T-cell (primary cell): Measurements from ENCODE around the gene MAP2. TPM values are rescaled to one million over a fixed set of nuclear protein-coding genes. Genes with fewer than 3 reads are reported as not detected.

Experiments
- ATAC-seq, 4 experiments: fragments of 200-7000 bp in 3 of 4; fragments of 150-1000 bp in 1 of 4; cut with Tn5 transposase; replicated peaks in 1 of 4; 1 replicate in 3 of 4; 2 replicates in 1 of 4; pipeline ENCODE4 v1.10.0; 2021; ENCODE audit warnings: moderate library complexity in 3 of 4, mild to moderate bottlenecking in 2 of 4, moderate number of reproducible peaks in 1 of 4
- CTCF ChIA-PET, 2 donors: fragments of 300-600 bp; sonication (Branson Sonifier 250); formaldehyde crosslinking; loops; one replicate each; lab custom pipeline; 2022; ENCODE audit warnings: antibody characterized with exemption in 2 of 2; lab: Charles Lee
- POLR2A ChIA-PET, 2 donors: fragments of 300-600 bp; sonication (Branson Sonifier 250); formaldehyde crosslinking; loops; one replicate each; lab custom pipeline; 2022; ENCODE audit warnings: antibody characterized with exemption in 2 of 2; lab: Charles Lee
- DNase-seq, 35 experiments: peaks; one replicate each; pipeline versions ENCODE4 v3.0.0 to v3.0.0-alpha.2; 2013 to 2023
- H3K27ac ChIP-seq: one replicate; pipeline ENCODE4 v1.5.1; 2013; ENCODE audit warnings: low read length
- H3K27me3 ChIP-seq, 2 experiments: replicated peaks in 1 of 2; 1 replicate in 1 of 2; 2 replicates in 1 of 2; pipeline versions ENCODE4 v1.6.1 to v1.7.0; 2013; ENCODE audit warnings: low read length in 1 of 2, mixed read lengths in 1 of 2; ENCODE audit not compliant: control insufficient read depth in 2 of 2, insufficient read depth in 2 of 2; ENCODE audit errors: extremely low read depth in 1 of 2
- H3K36me3 ChIP-seq, 2 donors: 1 replicate in 1 of 2; 2 replicates in 1 of 2; pipeline versions ENCODE4 v1.6.1 to v1.7.0; 2013; ENCODE audit warnings: low read length in 1 of 2; ENCODE audit not compliant: control insufficient read depth in 2 of 2, insufficient read depth in 1 of 2; ENCODE audit errors: extremely low read depth in 1 of 2
- H3K4me1 ChIP-seq, 2 experiments: 1 replicate in 1 of 2; 2 replicates in 1 of 2; pipeline versions ENCODE4 v1.6.1 to v1.7.0; 2013; ENCODE audit warnings: low read length in 2 of 2, mixed read lengths in 1 of 2; ENCODE audit not compliant: insufficient read depth in 2 of 2, control insufficient read depth in 1 of 2; ENCODE audit errors: extremely low read depth in 1 of 2
- H3K4me3 ChIP-seq, 2 donors: 1 replicate in 1 of 2; 2 replicates in 1 of 2; pipeline versions ENCODE4 v1.5.1 to v1.7.0; 2013; ENCODE audit warnings: mild to moderate bottlenecking in 2 of 2, low read length in 1 of 2, moderate library complexity in 1 of 2; ENCODE audit not compliant: control insufficient read depth in 1 of 2; ENCODE audit errors: extremely low read depth in 1 of 2
- H3K9me3 ChIP-seq: 2 replicates; pipeline ENCODE4 v1.7.0; 2013
- H3K27ac Mint-ChIP-seq, 2 donors: one replicate each; pipeline ENCODE4 v1.8.0; 2020 to 2021; ENCODE audit warnings: mild to moderate bottlenecking in 2 of 2, mixed read lengths in 2 of 2
- H3K27me3 Mint-ChIP-seq, 2 donors: one replicate each; pipeline ENCODE4 v1.8.0; 2021 to 2022; ENCODE audit warnings: mixed read lengths in 2 of 2
- H3K36me3 Mint-ChIP-seq: one replicate; pipeline ENCODE4 v1.8.0; 2021; ENCODE audit warnings: mixed read lengths
- H3K4me1 Mint-ChIP-seq, 3 donors: one replicate each; pipeline ENCODE4 v1.8.0; 2020 to 2022; ENCODE audit warnings: mixed read lengths in 3 of 3, mild to moderate bottlenecking in 1 of 3
- H3K4me3 Mint-ChIP-seq, 3 donors: one replicate each; pipeline ENCODE4 v1.8.0; 2020 to 2022; ENCODE audit warnings: mild to moderate bottlenecking in 3 of 3, mixed read lengths in 3 of 3, moderate library complexity in 3 of 3
- H3K9me3 Mint-ChIP-seq, 3 donors: one replicate each; pipeline ENCODE4 v1.8.0; 2020 to 2022; ENCODE audit warnings: mixed read lengths in 3 of 3
- WGBS: methylation state at CpG from one replicate; pipeline ENCODE4 v1.1.5; 2013; ENCODE audit warnings: missing lambda C conversion rate; ENCODE audit not compliant: insufficient coverage; 5-methylcytosine and 5-hydroxymethylcytosine counted together
- total RNA-seq, 35 experiments: library from RNA in 6 of 35; stranded (reverse) in 6 of 35; fragments of 120-200 nt in 1 of 35; gene quantifications; one replicate each; pipeline versions ENCODE4 v1.2.1 to v1.2.4 and lab custom pipeline; 2013 to 2026

The MAP2 gene, protein sequence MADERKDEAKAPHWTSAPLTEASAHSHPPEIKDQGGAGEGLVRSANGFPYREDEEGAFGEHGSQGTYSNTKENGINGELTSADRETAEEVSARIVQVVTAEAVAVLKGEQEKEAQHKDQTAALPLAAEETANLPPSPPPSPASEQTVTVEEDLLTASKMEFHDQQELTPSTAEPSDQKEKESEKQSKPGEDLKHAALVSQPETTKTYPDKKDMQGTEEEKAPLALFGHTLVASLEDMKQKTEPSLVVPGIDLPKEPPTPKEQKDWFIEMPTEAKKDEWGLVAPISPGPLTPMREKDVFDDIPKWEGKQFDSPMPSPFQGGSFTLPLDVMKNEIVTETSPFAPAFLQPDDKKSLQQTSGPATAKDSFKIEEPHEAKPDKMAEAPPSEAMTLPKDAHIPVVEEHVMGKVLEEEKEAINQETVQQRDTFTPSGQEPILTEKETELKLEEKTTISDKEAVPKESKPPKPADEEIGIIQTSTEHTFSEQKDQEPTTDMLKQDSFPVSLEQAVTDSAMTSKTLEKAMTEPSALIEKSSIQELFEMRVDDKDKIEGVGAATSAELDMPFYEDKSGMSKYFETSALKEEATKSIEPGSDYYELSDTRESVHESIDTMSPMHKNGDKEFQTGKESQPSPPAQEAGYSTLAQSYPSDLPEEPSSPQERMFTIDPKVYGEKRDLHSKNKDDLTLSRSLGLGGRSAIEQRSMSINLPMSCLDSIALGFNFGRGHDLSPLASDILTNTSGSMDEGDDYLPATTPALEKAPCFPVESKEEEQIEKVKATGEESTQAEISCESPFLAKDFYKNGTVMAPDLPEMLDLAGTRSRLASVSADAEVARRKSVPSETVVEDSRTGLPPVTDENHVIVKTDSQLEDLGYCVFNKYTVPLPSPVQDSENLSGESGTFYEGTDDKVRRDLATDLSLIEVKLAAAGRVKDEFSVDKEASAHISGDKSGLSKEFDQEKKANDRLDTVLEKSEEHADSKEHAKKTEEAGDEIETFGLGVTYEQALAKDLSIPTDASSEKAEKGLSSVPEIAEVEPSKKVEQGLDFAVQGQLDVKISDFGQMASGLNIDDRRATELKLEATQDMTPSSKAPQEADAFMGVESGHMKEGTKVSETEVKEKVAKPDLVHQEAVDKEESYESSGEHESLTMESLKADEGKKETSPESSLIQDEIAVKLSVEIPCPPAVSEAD (N-terminal part only)
- total RNA-seq = under 1 TPM; 0.35 to 0.86 (median 0.46) TPM
- 0.29 TPM for total RNA-seq (2013)
- 0 to 0.61 (median 0.09) reads per million in 29 experiments for total RNA-seq (lab: John Stamatoyannopoulos, UW)

DNA sequence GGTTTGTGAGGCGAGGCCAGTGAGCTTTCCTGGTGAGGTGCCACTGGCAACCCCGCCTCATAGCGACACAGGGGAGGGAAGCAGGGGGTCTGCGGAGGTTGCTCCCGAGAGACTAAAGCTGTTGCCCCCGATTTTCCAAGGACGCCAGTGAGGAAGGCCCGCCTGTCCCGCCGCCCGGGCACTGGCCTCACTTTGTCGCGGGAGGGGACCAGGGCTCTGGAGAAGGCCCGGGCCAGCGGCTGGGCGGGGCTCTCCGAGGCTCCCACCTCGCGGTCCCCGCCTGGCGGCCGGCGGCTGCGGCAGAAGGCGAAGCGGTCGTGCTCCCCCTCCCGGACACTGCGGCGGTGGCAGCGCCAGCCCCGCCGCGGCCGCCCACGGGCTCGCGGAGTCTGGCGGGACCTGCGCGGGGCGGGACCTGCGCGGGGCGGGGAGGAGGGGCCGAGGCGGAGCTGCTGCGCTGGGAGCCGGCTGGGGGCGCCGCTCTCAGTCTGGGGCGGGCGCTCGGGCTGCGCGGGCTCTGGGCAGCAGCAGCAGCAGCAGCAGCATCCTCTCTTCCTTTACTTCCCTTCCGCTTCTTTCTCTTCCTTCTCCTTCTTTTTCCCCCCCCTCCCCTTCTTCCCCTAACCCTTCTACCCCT, at the start of gene MAP2:
Gene MAP2 (plus strand): TSS at position 486 of the 637 bp plus-strand sequence. CDS start 229,124 bp downstream, outside the sequence.
- Histone ChIP-seq H3K9me3 (no peaks in the 10 kb centered on the region), H3K27me3 (peaks cover 0 to 18% of the 10 kb centered on the region in 2 experiments), H3K36me3 (no peaks in the 10 kb centered on the region), H3K4me1 (peaks cover 0 to 14% of the 10 kb centered on the region in 2 experiments), H3K4me3 (peak within 1 kb of the TSS; percentile 30 to 51), H3K27ac (no peak within 1 kb of the TSS)
- H3K4me1 Mint-ChIP-seq = peaks cover 14 to 20% (median 17%) of the 10 kb centered on the region in 3 donors
- ChIA-PET POLR2A (no interaction called here), CTCF (interaction anchor here in 1 of 2 donors (1.1 kb wide), 1 partner anchor 49 kb away, joined by 3 read pairs; no protein-coding TSS in a partner anchor)
- peak; percentile 79 to 95 (median 90) for ATAC-seq
- H3K4me3 Mint-ChIP-seq = peak within 1 kb of the TSS; percentile 71 to 84 (median 71)
- H3K27ac Mint-ChIP-seq = no peak within 1 kb of the TSS
- peak in 33 of 35 experiments; percentile 9 to 62 (median 33) for DNase-seq
- peaks cover 23 to 31% of the 10 kb centered on the region in 2 donors for H3K27me3 Mint-ChIP-seq
- H3K36me3 Mint-ChIP-seq = no peaks in the 10 kb centered on the region
- no peaks in the 10 kb centered on the region for H3K9me3 Mint-ChIP-seq
- WGBS = 3% methylated on average over 57 of the region's 57 CpGs

- ChIA-PET POLR2A (no interaction called here), CTCF (no interaction called here)
- Mint-ChIP-seq H3K27me3 (no peaks in the 10 kb centered on the region), H3K36me3 (no peaks in the 10 kb centered on the region), H3K27ac (no peak overlapping the region), H3K4me3 (no peak overlapping the region), H3K4me1 (no peaks in the 10 kb centered on the region), H3K9me3 (peaks cover 16 to 34% (median 32%) of the 10 kb centered on the region in 3 donors)
- no CpG with 5 or more reads among the region's 1 CpG for WGBS
- Histone ChIP-seq H3K27me3 (no peaks in the 10 kb centered on the region), H3K36me3 (no peaks in the 10 kb centered on the region), H3K4me1 (no peaks in the 10 kb centered on the region), H3K4me3 (no peak overlapping the region), H3K27ac (no peak overlapping the region), H3K9me3 (no peaks in the 10 kb centered on the region)
- DNase-seq (no peak), ATAC-seq (no peak)
These were observed 47.2 kb upstream of the MAP2 start for GRCh38 chr2:209376686-209377085.

- WGBS = no CpG with 5 or more reads among the region's 1 CpG
- CTCF ChIA-PET = no interaction called here
- H3K27ac Mint-ChIP-seq = no peak overlapping the region
- no peaks in the 10 kb centered on the region for H3K27me3 Mint-ChIP-seq
- H3K36me3 Mint-ChIP-seq = no peaks in the 10 kb centered on the region
- Histone ChIP-seq H3K4me1 (no peaks in the 10 kb centered on the region), H3K27me3 (no peaks in the 10 kb centered on the region), H3K27ac (no peak overlapping the region), H3K9me3 (no peaks in the 10 kb centered on the region), H3K4me3 (no peak overlapping the region), H3K36me3 (no peaks in the 10 kb centered on the region)
- POLR2A ChIA-PET = no interaction called here
- no peaks in the 10 kb centered on the region for H3K4me1 Mint-ChIP-seq
- no peak for ATAC-seq
- no peak overlapping the region for H3K4me3 Mint-ChIP-seq
- DNase-seq = no peak
- H3K9me3 Mint-ChIP-seq = peaks cover 6 to 19% (median 18%) of the 10 kb centered on the region in 3 donors
These were observed 43.6 kb upstream of the MAP2 start for GRCh38 chr2:209380293-209380692.

DNA sequence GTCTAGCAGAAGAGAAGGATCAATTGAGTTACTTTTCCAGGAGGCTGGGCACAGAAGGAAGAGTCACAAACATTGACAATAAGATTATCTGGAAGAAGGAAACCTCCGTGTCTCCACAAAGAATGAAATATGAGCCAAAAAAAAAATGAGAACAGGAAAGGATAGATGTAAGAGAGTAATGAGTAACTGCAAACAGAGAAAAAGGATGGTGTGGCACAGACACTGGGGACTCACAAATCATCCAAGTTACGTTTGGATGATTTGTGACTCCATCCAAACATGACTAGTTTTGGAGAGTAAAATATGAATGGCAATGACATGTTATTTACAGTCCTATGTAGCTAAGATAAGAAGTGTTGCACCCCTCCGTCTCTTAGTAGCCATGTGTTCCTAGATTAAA, 42.8 kb upstream of the MAP2 start:
- 0% methylated on average over 1 of the region's 3 CpGs for WGBS
- ChIA-PET POLR2A (no interaction called here), CTCF (no interaction called here)
- DNase-seq (no peak), ATAC-seq (no peak)
- no peaks in the 10 kb centered on the region for H3K4me1 ChIP-seq
- H3K27me3 ChIP-seq = no peaks in the 10 kb centered on the region
- no peaks in the 10 kb centered on the region for H3K9me3 ChIP-seq
- H3K36me3 ChIP-seq = no peaks in the 10 kb centered on the region
- Mint-ChIP-seq H3K27ac (no peak overlapping the region), H3K4me1 (no peaks in the 10 kb centered on the region), H3K4me3 (no peak overlapping the region), H3K27me3 (no peaks in the 10 kb centered on the region), H3K36me3 (no peaks in the 10 kb centered on the region), H3K9me3 (peaks cover 0 to 14% (median 11%) of the 10 kb centered on the region in 3 donors)
- H3K27ac ChIP-seq = no peak overlapping the region
- H3K4me3 ChIP-seq = no peak overlapping the region

DNA sequence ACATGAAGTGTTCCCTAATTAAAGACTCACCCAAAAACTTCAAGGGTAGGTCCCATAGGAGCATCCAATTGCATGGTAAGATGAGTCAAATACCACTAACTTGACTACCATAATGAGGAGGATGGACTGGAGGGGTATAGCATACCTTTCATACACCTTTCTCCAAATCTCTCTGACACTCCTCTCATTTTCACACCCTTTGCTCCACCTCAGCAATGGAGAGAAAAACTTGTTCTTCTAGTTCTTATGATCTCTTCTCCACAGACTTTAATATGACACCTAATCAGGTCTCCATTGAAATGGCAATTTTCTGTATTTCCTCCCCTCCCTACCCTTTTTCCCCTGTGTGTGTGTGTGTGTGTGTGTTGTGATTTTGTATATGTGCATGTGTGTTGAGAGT, 41.1 kb upstream of the MAP2 start:
- no peak overlapping the region for H3K4me3 ChIP-seq
- no peaks in the 10 kb centered on the region for H3K36me3 ChIP-seq
- no peaks in the 10 kb centered on the region for H3K4me1 ChIP-seq
- Mint-ChIP-seq H3K27ac (no peak overlapping the region), H3K27me3 (no peaks in the 10 kb centered on the region), H3K4me1 (no peaks in the 10 kb centered on the region), H3K9me3 (peaks cover 0 to 6% (median 2%) of the 10 kb centered on the region in 3 donors), H3K36me3 (no peaks in the 10 kb centered on the region), H3K4me3 (no peak overlapping the region)
- no peak overlapping the region for H3K27ac ChIP-seq
- ATAC-seq (no peak), DNase-seq (no peak)
- no peaks in the 10 kb centered on the region for H3K9me3 ChIP-seq
- POLR2A ChIA-PET = interaction anchor here in 1 of 2 donors (0.7 kb wide), 1 partner anchor 42 kb away, joined by 3 read pairs; no protein-coding TSS in a partner anchor
- CTCF ChIA-PET = no interaction called here
- no peaks in the 10 kb centered on the region for H3K27me3 ChIP-seq
